Naive thymus-derived CD4-positive, alpha-beta T cell (primary cell): ENCODE results near the gene ABCG5. TPM values are rescaled to one million over a fixed set of nuclear protein-coding genes. Genes with fewer than 3 reads are reported as not detected.

ENCODE experiments used
- ATAC-seq: fragments of 150-1000 bp; cut with Tn5 transposase; 2 replicates; pipeline ENCODE4 v1.10.0; 2021; ENCODE audit warnings: mild to moderate bottlenecking, moderate library complexity
- CTCF ChIA-PET: fragments of 350-600 bp; sonication (Branson Sonifier 250); formaldehyde crosslinking; loops from one replicate; lab custom pipeline; 2021; ENCODE audit warnings: antibody characterized with exemption; lab: Charles Lee
- POLR2A ChIA-PET: fragments of 350-600 bp; sonication (Branson Sonifier 250); formaldehyde crosslinking; loops from one replicate; lab custom pipeline; 2021; ENCODE audit warnings: antibody characterized with exemption, inconsistent platforms; lab: Charles Lee
- DNase-seq, 9 donors: peaks; one replicate each; pipeline versions ENCODE4 v3.0.0 to v3.0.0-alpha.2; 2020 to 2022; ENCODE audit warnings: mixed read lengths in 1 of 9
- H3K27ac ChIP-seq: one replicate; pipeline ENCODE4 v1.7.0; 2013; ENCODE audit warnings: mild to moderate bottlenecking, low read depth, low read length, moderate library complexity
- H3K27me3 ChIP-seq, 2 donors: one replicate each; pipeline ENCODE4 v1.7.0; 2013; ENCODE audit warnings: low read length in 2 of 2, mild to moderate bottlenecking in 2 of 2, moderate library complexity in 2 of 2; ENCODE audit not compliant: control insufficient read depth in 2 of 2, insufficient read depth in 2 of 2
- H3K36me3 ChIP-seq, 3 experiments: 1 replicate in 2 of 3; 2 replicates in 1 of 3; pipeline ENCODE4 v1.7.0; 2013; ENCODE audit warnings: low read length in 3 of 3, mild to moderate bottlenecking in 3 of 3, moderate library complexity in 1 of 3; ENCODE audit not compliant: insufficient read depth in 3 of 3, control insufficient read depth in 2 of 3
- H3K4me1 ChIP-seq, 2 donors: one replicate each; pipeline ENCODE4 v1.7.0; 2013; ENCODE audit warnings: low read length in 2 of 2, mild to moderate bottlenecking in 2 of 2, moderate library complexity in 1 of 2; ENCODE audit not compliant: control insufficient read depth in 2 of 2, insufficient read depth in 2 of 2
- H3K4me3 ChIP-seq: 2 replicates; pipeline ENCODE4 v1.7.0; 2013; ENCODE audit warnings: mild to moderate bottlenecking, low read length
- H3K9me3 ChIP-seq, 3 experiments: 1 replicate in 2 of 3; 2 replicates in 1 of 3; pipeline ENCODE4 v1.7.0; 2013; ENCODE audit warnings: low read length in 3 of 3; ENCODE audit not compliant: control insufficient read depth in 2 of 3
- H3K27ac Mint-ChIP-seq, 9 donors: one replicate each; pipeline ENCODE4 v1.8.0; 2020 to 2022; ENCODE audit warnings: mixed read lengths in 9 of 9, mild to moderate bottlenecking in 8 of 9, moderate library complexity in 5 of 9, inconsistent platforms in 2 of 9
- H3K27me3 Mint-ChIP-seq, 5 donors: one replicate each; pipeline ENCODE4 v1.8.0; 2021 to 2022; ENCODE audit warnings: mixed read lengths in 5 of 5, mild to moderate bottlenecking in 1 of 5
- H3K36me3 Mint-ChIP-seq, 5 donors: one replicate each; pipeline ENCODE4 v1.8.0; 2020 to 2022; ENCODE audit warnings: mixed read lengths in 5 of 5, mild to moderate bottlenecking in 3 of 5, inconsistent platforms in 1 of 5
- H3K4me1 Mint-ChIP-seq, 7 donors: one replicate each; pipeline ENCODE4 v1.8.0; 2020 to 2022; ENCODE audit warnings: mixed read lengths in 7 of 7, mild to moderate bottlenecking in 3 of 7, inconsistent platforms in 1 of 7
- H3K4me3 Mint-ChIP-seq, 10 donors: one replicate each; pipeline ENCODE4 v1.8.0; 2020 to 2022; ENCODE audit warnings: mild to moderate bottlenecking in 10 of 10, mixed read lengths in 10 of 10, moderate library complexity in 6 of 10, inconsistent platforms in 2 of 10
- H3K9me3 Mint-ChIP-seq, 11 donors: one replicate each; pipeline ENCODE4 v1.8.0; 2020 to 2022; ENCODE audit warnings: mixed read lengths in 11 of 11, mild to moderate bottlenecking in 4 of 11, inconsistent platforms in 1 of 11, moderate library complexity in 1 of 11
- intact Hi-C, 2 donors: fragments of 100-400 bp; cut with micrococcal nuclease; formaldehyde crosslinking; loops; one replicate each; pipeline ENCODE4 v1.15.1; 2023
- polyA plus RNA-seq, 2 donors: library from polyadenylated mRNA; unstranded; fragments of 300-500 nt; fragmentation: Illumina TruSeq; gene quantifications; one replicate each; pipeline ENCODE4 v1.2.3, GENCODE V29; 2021
- total RNA-seq, 6 experiments: library from RNA in 5 of 6; stranded (reverse) in 5 of 6; gene quantifications; 1 replicate in 5 of 6; 2 replicates in 1 of 6; pipeline ENCODE4 v1.2.3 and lab custom pipeline; 2021 to 2026

Gene ABCG5
- total and polyA plus RNA-seq, 7 experiments from 2014 or later: not detected

GRCh38 chr2:43812006-43812405, 26.6 kb downstream of the ABCG5 start:
- Mint-ChIP-seq H3K27ac (no peak overlapping the region), H3K36me3 (peaks cover 0 to 6% (median 0%) of the 10 kb centered on the region in 5 donors), H3K4me3 (no peak overlapping the region), H3K27me3 (no peaks in the 10 kb centered on the region), H3K9me3 (peaks cover 0 to 6% (median 0%) of the 10 kb centered on the region in 11 donors), H3K4me1 (no peaks in the 10 kb centered on the region)
- intact Hi-C loops: no loop called here
- Histone ChIP-seq H3K4me1 (no peaks in the 10 kb centered on the region), H3K27ac (no peak overlapping the region), H3K9me3 (no peaks in the 10 kb centered on the region), H3K27me3 (no peaks in the 10 kb centered on the region), H3K4me3 (no peak overlapping the region), H3K36me3 (no peaks in the 10 kb centered on the region)
- ChIA-PET POLR2A (interaction anchor here (0.5 kb wide), 1 partner anchor 219 kb away, joined by 4 read pairs; no protein-coding TSS in a partner anchor), CTCF (no interaction called here)
- ATAC-seq (no peak), DNase-seq (no peak)

DNA sequence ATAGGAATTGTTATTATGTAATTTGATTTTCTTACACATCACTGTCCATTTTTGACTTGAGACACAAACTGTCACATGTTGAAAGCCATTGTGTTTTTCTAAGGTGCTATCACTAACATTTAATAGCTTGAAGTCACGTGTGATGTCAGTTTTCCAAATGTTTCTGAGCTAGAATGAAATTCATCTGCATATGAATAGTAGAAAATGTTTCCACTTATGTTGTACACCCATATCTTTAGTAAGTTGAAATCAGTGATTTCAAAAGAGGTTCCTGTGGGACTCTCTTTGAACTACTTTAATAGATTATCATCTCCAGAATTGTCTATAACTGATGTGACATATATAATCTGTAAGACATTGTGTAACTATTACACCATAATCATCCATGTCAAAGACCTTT, 27.8 kb downstream of the ABCG5 start:
- Histone ChIP-seq H3K4me1 (no peaks in the 10 kb centered on the region), H3K27me3 (no peaks in the 10 kb centered on the region), H3K4me3 (no peak overlapping the region), H3K9me3 (no peaks in the 10 kb centered on the region), H3K36me3 (no peaks in the 10 kb centered on the region), H3K27ac (no peak overlapping the region)
- ATAC-seq: no peak
- CTCF ChIA-PET: no interaction called here
- no peak overlapping the region for H3K27ac Mint-ChIP-seq
- H3K9me3 Mint-ChIP-seq: peaks cover 0 to 4% (median 0%) of the 10 kb centered on the region in 11 donors
- no peak for DNase-seq
- H3K27me3 Mint-ChIP-seq: no peaks in the 10 kb centered on the region
- intact Hi-C loops: no loop called here
- no peaks in the 10 kb centered on the region for H3K4me1 Mint-ChIP-seq
- POLR2A ChIA-PET: no interaction called here
- peaks cover 0 to 14% (median 0%) of the 10 kb centered on the region in 5 donors for H3K36me3 Mint-ChIP-seq
- no peak overlapping the region for H3K4me3 Mint-ChIP-seq

DNA sequence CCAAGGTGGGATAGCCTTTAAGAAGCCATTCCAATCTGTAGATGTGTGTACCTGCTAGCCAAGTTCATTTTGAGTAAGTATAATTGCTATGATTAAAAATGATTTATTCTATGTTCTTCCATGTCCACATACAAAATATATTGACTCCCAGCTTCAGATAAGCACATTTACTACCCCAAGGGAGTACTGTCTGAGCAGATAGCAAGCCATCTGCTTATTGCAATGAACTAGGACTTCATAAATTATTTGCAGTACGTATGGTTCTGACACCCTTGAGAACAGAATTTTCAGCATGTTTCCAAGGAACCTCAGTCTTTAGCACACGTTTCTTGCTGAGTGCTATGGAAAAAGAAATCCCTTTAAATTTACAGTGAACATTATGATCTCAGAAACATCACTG, 28.2 kb downstream of the ABCG5 start:
- H3K4me3 Mint-ChIP-seq: no peak overlapping the region
- no peak for DNase-seq
- H3K27ac Mint-ChIP-seq: no peak overlapping the region
- H3K4me3 ChIP-seq: no peak overlapping the region
- intact Hi-C loops: no loop called here
- no peaks in the 10 kb centered on the region for H3K4me1 ChIP-seq
- no peak for ATAC-seq
- no peaks in the 10 kb centered on the region for H3K36me3 ChIP-seq
- ChIA-PET CTCF (no interaction called here), POLR2A (no interaction called here)
- H3K27ac ChIP-seq: no peak overlapping the region
- no peaks in the 10 kb centered on the region for H3K27me3 Mint-ChIP-seq
- H3K9me3 ChIP-seq: no peaks in the 10 kb centered on the region
- no peaks in the 10 kb centered on the region for H3K4me1 Mint-ChIP-seq
- H3K9me3 Mint-ChIP-seq: peaks cover 0 to 1% (median 0%) of the 10 kb centered on the region in 11 donors
- no peaks in the 10 kb centered on the region for H3K27me3 ChIP-seq
- H3K36me3 Mint-ChIP-seq: peaks cover 0 to 16% (median 0%) of the 10 kb centered on the region in 5 donors

DNA sequence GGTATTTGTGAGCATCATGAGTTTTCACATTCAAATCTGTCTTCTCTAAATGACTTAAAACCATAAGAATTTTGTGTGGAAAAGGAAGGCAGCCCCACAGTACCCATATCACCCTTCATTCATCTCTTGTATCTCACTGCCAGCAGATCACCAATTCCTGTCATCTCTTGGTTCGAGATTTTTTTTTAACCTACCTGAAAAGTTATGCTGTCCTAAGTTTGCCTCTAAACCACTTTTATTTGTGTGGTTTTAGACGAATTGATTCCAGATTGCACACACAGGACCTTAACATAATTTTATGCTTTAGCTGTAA, 32.0 kb downstream of the ABCG5 start:
- Mint-ChIP-seq H3K4me1 (no peaks in the 10 kb centered on the region), H3K27me3 (no peaks in the 10 kb centered on the region), H3K36me3 (peaks cover 0 to 23% (median 6%) of the 10 kb centered on the region in 5 donors), H3K4me3 (no peak overlapping the region), H3K9me3 (no peaks in the 10 kb centered on the region), H3K27ac (no peak overlapping the region)
- Histone ChIP-seq H3K4me3 (no peak overlapping the region), H3K4me1 (no peaks in the 10 kb centered on the region), H3K9me3 (no peaks in the 10 kb centered on the region), H3K27ac (no peak overlapping the region), H3K27me3 (no peaks in the 10 kb centered on the region), H3K36me3 (no peaks in the 10 kb centered on the region)
- intact Hi-C loops: no loop called here
- POLR2A ChIA-PET: no interaction called here
- DNase-seq (no peak), ATAC-seq (no peak)
- CTCF ChIA-PET: no interaction called here

DNA sequence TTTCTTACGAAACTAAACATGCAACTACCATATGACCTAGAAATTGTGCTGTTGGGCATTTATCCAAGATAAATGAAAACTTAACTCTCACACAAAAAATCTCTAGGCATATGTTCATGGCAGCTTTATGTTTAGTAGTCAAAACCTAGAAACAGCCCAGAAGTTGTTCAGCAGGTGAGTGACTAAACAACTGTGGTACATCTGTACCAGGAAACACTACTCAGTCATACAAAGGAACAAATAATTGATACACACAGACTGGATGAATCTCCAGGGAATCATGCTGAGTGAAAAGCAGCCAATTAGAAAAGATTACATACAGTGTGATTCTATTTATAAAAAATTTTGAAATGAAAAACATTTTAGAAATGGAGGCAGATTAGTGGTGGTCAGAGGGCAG, 35.5 kb downstream of the ABCG5 start:
- intact Hi-C loops: no loop called here
- no peak overlapping the region for H3K4me3 Mint-ChIP-seq
- no peaks in the 10 kb centered on the region for H3K36me3 ChIP-seq
- no peaks in the 10 kb centered on the region for H3K4me1 ChIP-seq
- ATAC-seq: no peak
- no peaks in the 10 kb centered on the region for H3K27me3 Mint-ChIP-seq
- peaks cover 0 to 20% (median 6%) of the 10 kb centered on the region in 5 donors for H3K36me3 Mint-ChIP-seq
- ChIA-PET CTCF (no interaction called here), POLR2A (no interaction called here)
- H3K27ac Mint-ChIP-seq: no peak overlapping the region
- no peaks in the 10 kb centered on the region for H3K4me1 Mint-ChIP-seq
- no peaks in the 10 kb centered on the region for H3K9me3 ChIP-seq
- no peaks in the 10 kb centered on the region for H3K27me3 ChIP-seq
- no peak overlapping the region for H3K27ac ChIP-seq
- no peak overlapping the region for H3K4me3 ChIP-seq
- no peak for DNase-seq
- no peaks in the 10 kb centered on the region for H3K9me3 Mint-ChIP-seq

- ATAC-seq: no peak
- H3K4me1 ChIP-seq: no peaks in the 10 kb centered on the region
- H3K4me3 ChIP-seq: no peak overlapping the region
- H3K9me3 ChIP-seq: no peaks in the 10 kb centered on the region
- ChIA-PET POLR2A (no interaction called here), CTCF (no interaction called here)
- intact Hi-C loops: no loop called here
- no peaks in the 10 kb centered on the region for H3K9me3 Mint-ChIP-seq
- no peak overlapping the region for H3K27ac ChIP-seq
- DNase-seq: no peak
- H3K36me3 ChIP-seq: no peaks in the 10 kb centered on the region
- H3K27me3 ChIP-seq: no peaks in the 10 kb centered on the region
- no peak overlapping the region for H3K27ac Mint-ChIP-seq
- no peaks in the 10 kb centered on the region for H3K27me3 Mint-ChIP-seq
- H3K4me1 Mint-ChIP-seq: no peaks in the 10 kb centered on the region
- peaks cover 0 to 21% (median 6%) of the 10 kb centered on the region in 5 donors for H3K36me3 Mint-ChIP-seq
- no peak overlapping the region for H3K4me3 Mint-ChIP-seq
Observed at GRCh38 chr2:43802135-43802534, 36.5 kb downstream of the ABCG5 start.

- ChIA-PET CTCF (no interaction called here), POLR2A (no interaction called here)
- Histone ChIP-seq H3K36me3 (no peaks in the 10 kb centered on the region), H3K4me1 (no peaks in the 10 kb centered on the region), H3K4me3 (no peak overlapping the region), H3K9me3 (no peaks in the 10 kb centered on the region), H3K27ac (no peak overlapping the region), H3K27me3 (no peaks in the 10 kb centered on the region)
- intact Hi-C loops: no loop called here
- H3K9me3 Mint-ChIP-seq: no peaks in the 10 kb centered on the region
- H3K27ac Mint-ChIP-seq: no peak overlapping the region
- no peaks in the 10 kb centered on the region for H3K4me1 Mint-ChIP-seq
- ATAC-seq (no peak), DNase-seq (no peak)
- H3K36me3 Mint-ChIP-seq: peaks cover 0 to 27% (median 6%) of the 10 kb centered on the region in 5 donors
- no peaks in the 10 kb centered on the region for H3K27me3 Mint-ChIP-seq
- H3K4me3 Mint-ChIP-seq: no peak overlapping the region
Observed at GRCh38 chr2:43800894-43801293, 37.7 kb downstream of the ABCG5 start.
